Measurements from ENCODE around the gene EPB41L4A. TPM values are rescaled to one million over a fixed set of nuclear protein-coding genes. Genes with fewer than 3 reads are reported as not detected.

EPB41L4A gene
- total RNA-seq, 2 donors from 2014 or later: 7.0 to 16.2 TPM

GRCh38 chr5:112141582-112141981 is 277.5 kb downstream of the EPB41L4A start:
- WGBS, 2 donors: 83 to 92% methylated on average over 3 of the region's 3 CpGs
- intact Hi-C loops (cut with DNase I): loop anchor here (10.0 kb wide), 1 partner anchor 987 kb away; no protein-coding TSS in a partner anchor
- no peak for ATAC-seq
- H3K4me3 ChIP-seq: no peak overlapping the region
- TF ChIP-seq POLR2A (IDR thresholded peaks at IDR 0.05) (no peak), CTCF (IDR thresholded peaks at IDR 0.05) (no peak)
- H3K4me1 ChIP-seq: no peaks in the 10 kb centered on the region
- no peak overlapping the region for H3K27ac ChIP-seq
- H3K27me3 ChIP-seq: no peaks in the 10 kb centered on the region
- no peak for DNase-seq
- H3K36me3 ChIP-seq (replicated peaks in 1 of 2; ENCODE audit: insufficient read depth in 1 of 2, low read depth in 2 of 2): no peaks in the 10 kb centered on the region
- no peaks in the 10 kb centered on the region for H3K9me3 ChIP-seq

GRCh38 chr5:112138526-112138925 is 280.6 kb downstream of the EPB41L4A start:
- WGBS, 2 donors: 53% methylated on average over 2 of the region's 2 CpGs
- Histone ChIP-seq H3K4me3 (no peak overlapping the region), H3K27me3 (no peaks in the 10 kb centered on the region), H3K9me3 (no peaks in the 10 kb centered on the region), H3K27ac (no peak overlapping the region), H3K36me3 (replicated peaks in 1 of 2; ENCODE audit: insufficient read depth in 1 of 2, low read depth in 2 of 2) (no peaks in the 10 kb centered on the region), H3K4me1 (no peaks in the 10 kb centered on the region)
- intact Hi-C loops (cut with DNase I): no loop called here
- TF ChIP-seq CTCF (IDR thresholded peaks at IDR 0.05) (no peak), POLR2A (IDR thresholded peaks at IDR 0.05) (no peak)
- DNase-seq (no peak), ATAC-seq (no peak)

GRCh38 chr5:112136773-112137172 is 282.3 kb downstream of the EPB41L4A start:
- H3K27me3 ChIP-seq: no peaks in the 10 kb centered on the region
- no peaks in the 10 kb centered on the region for H3K4me1 ChIP-seq
- WGBS, 2 donors: 56 to 80% methylated on average over 6 of the region's 6 CpGs
- no peaks in the 10 kb centered on the region for H3K36me3 ChIP-seq (replicated peaks in 1 of 2; ENCODE audit: insufficient read depth in 1 of 2, low read depth in 2 of 2)
- no peak for DNase-seq
- no peak overlapping the region for H3K27ac ChIP-seq
- no peak for ATAC-seq
- no peaks in the 10 kb centered on the region for H3K9me3 ChIP-seq
- no peak overlapping the region for H3K4me3 ChIP-seq
- intact Hi-C loops (cut with DNase I): no loop called here
- TF ChIP-seq CTCF (IDR thresholded peaks at IDR 0.05) (no peak), POLR2A (IDR thresholded peaks at IDR 0.05) (no peak)

- no peak for ATAC-seq
- H3K4me3 ChIP-seq: no peak overlapping the region
- no peaks in the 10 kb centered on the region for H3K9me3 ChIP-seq
- no peaks in the 10 kb centered on the region for H3K36me3 ChIP-seq (replicated peaks in 1 of 2; ENCODE audit: insufficient read depth in 1 of 2, low read depth in 2 of 2)
- no peaks in the 10 kb centered on the region for H3K27me3 ChIP-seq
- no peak for TF ChIP-seq POLR2A (IDR thresholded peaks at IDR 0.05)
- H3K27ac ChIP-seq: no peak overlapping the region
- DNase-seq: no peak
- intact Hi-C loops (cut with DNase I): no loop called here
- no peaks in the 10 kb centered on the region for H3K4me1 ChIP-seq
Observed at GRCh38 chr5:112127861-112128260, 291.2 kb downstream of the EPB41L4A start.

GRCh38 chr5:112126982-112127381 is 292.1 kb downstream of the EPB41L4A start:
- TF ChIP-seq CTCF (IDR thresholded peaks at IDR 0.05): no peak
- TF ChIP-seq POLR2A (IDR thresholded peaks at IDR 0.05): no peak
- Histone ChIP-seq H3K27ac (no peak overlapping the region), H3K36me3 (replicated peaks in 1 of 2; ENCODE audit: insufficient read depth in 1 of 2, low read depth in 2 of 2) (no peaks in the 10 kb centered on the region), H3K27me3 (no peaks in the 10 kb centered on the region), H3K4me1 (no peaks in the 10 kb centered on the region), H3K9me3 (no peaks in the 10 kb centered on the region), H3K4me3 (no peak overlapping the region)
- no peak for DNase-seq
- no peak for ATAC-seq
- intact Hi-C loops (cut with DNase I): no loop called here
- WGBS, 2 donors: 86 to 90% methylated on average over 4 of the region's 4 CpGs

All from body of pancreas (tissue), 4 donors.